IMR-90 (cell line): Measurements from ENCODE around the gene TRAF3IP1. TPM values are rescaled to one million over a fixed set of nuclear protein-coding genes. Genes with fewer than 3 reads are reported as not detected.
"Not testable (repeated sequence)": the region's sequence is repeated elsewhere in the genome, so short reads cannot be mapped to it uniquely, and the experiment has no call there.

Experiments used
- ATAC-seq: fragments of 200-7000 bp; cut with Tn5 transposase; 2 replicates; pipeline ENCODE4 v1.9.1; 2020; ENCODE audit warnings: low read depth, mild to moderate bottlenecking, moderate library complexity
- BruUV-seq: library from RNA; stranded (reverse); fragments of 400-500 nt; replicated peaks from 2 replicates; lab custom pipeline; 2021; lab: Mats Ljungman, UMichigan
- CTCF ChIA-PET: fragments of 300-600 bp; formaldehyde crosslinking; extraction: SDS; loops from one replicate; lab custom pipeline; 2021; ENCODE audit warnings: antibody characterized with exemption; lab: Yijun Ruan, JAX
- POLR2A ChIA-PET: fragments of 300-600 bp; sonication (Branson Sonifier 250); formaldehyde crosslinking; loops from one replicate; lab custom pipeline; 2022; ENCODE audit warnings: antibody characterized with exemption; ENCODE audit not compliant: unreplicated experiment; lab: Charles Lee
- DNase-seq: peaks from one replicate; pipeline ENCODE4 v3.0.0; 2013
- H2AFZ ChIP-seq: replicated peaks from 2 replicates; pipeline ENCODE3; 2013; ENCODE audit warnings: low read length, mild to moderate bottlenecking; ENCODE audit not compliant: poor library complexity
- H2AK5ac ChIP-seq: 2 replicates; pipeline ENCODE4 v1.6.1; 2013; ENCODE audit warnings: low read depth, low read length, inconsistent platforms
- H2AK9ac ChIP-seq: replicated peaks from 2 replicates; pipeline ENCODE3; 2013; ENCODE audit warnings: mild to moderate bottlenecking, low read depth, low read length, moderate library complexity; ENCODE audit not compliant: poor library complexity
- H2BK120ac ChIP-seq: 2 replicates; pipeline ENCODE4 v1.6.1; 2013; ENCODE audit warnings: low read depth, low read length, inconsistent platforms
- H2BK15ac ChIP-seq: 3 replicates; pipeline ENCODE4 v1.6.1; 2013; ENCODE audit warnings: low read depth, low read length, inconsistent platforms
- H2BK20ac ChIP-seq: 2 replicates; pipeline ENCODE4 v1.6.1; 2013; ENCODE audit warnings: low read depth, mild to moderate bottlenecking, inconsistent platforms, low read length, moderate library complexity
- H2BK5ac ChIP-seq: 2 replicates; pipeline ENCODE4 v1.6.1; 2013; ENCODE audit warnings: mild to moderate bottlenecking, low read depth, low read length, inconsistent platforms; ENCODE audit not compliant: poor library complexity, severe bottlenecking
- H3K14ac ChIP-seq: replicated peaks from 2 replicates; pipeline ENCODE4 v1.6.1; 2013; ENCODE audit warnings: low read depth, low read length, inconsistent platforms
- H3K18ac ChIP-seq: 2 replicates; pipeline ENCODE4 v1.6.1; 2013; ENCODE audit warnings: low read depth, low read length, control low read depth
- H3K23ac ChIP-seq: 2 replicates; pipeline ENCODE4 v1.6.1; 2013; ENCODE audit warnings: low read depth, low read length, inconsistent platforms
- H3K27ac ChIP-seq: 2 replicates; pipeline ENCODE4 v1.5.1; 2013; ENCODE audit warnings: mild to moderate bottlenecking, control low read depth, low read length; ENCODE audit not compliant: insufficient read depth
- H3K27me3 ChIP-seq: 2 replicates; pipeline ENCODE4 v1.6.1; 2013; ENCODE audit warnings: low read length; ENCODE audit not compliant: control insufficient read depth, insufficient read depth
- H3K36me3 ChIP-seq: 2 replicates; pipeline ENCODE4 v1.6.1; 2013; ENCODE audit warnings: low read length, mixed read lengths; ENCODE audit not compliant: control insufficient read depth, insufficient read depth
- H3K4ac ChIP-seq: 2 replicates; pipeline ENCODE4 v1.6.1; 2013; ENCODE audit warnings: low read depth, low read length, inconsistent platforms
- H3K4me1 ChIP-seq: 2 replicates; pipeline ENCODE4 v1.6.1; 2013; ENCODE audit warnings: low read length, mixed read lengths; ENCODE audit not compliant: control insufficient read depth, insufficient read depth
- H3K4me2 ChIP-seq: 2 replicates; pipeline ENCODE4 v1.6.1; 2013; ENCODE audit warnings: low read depth, mild to moderate bottlenecking, control low read depth, low read length, moderate library complexity
- H3K4me3 ChIP-seq: 2 replicates; pipeline ENCODE4 v1.5.1; 2013; ENCODE audit warnings: low read depth, mild to moderate bottlenecking, control low read depth, low read length, moderate library complexity; ENCODE audit not compliant: insufficient read depth
- H3K56ac ChIP-seq: 2 replicates; pipeline ENCODE4 v1.6.1; 2013; ENCODE audit warnings: low read length, inconsistent platforms; ENCODE audit not compliant: insufficient read depth; ENCODE audit errors: extremely low read depth
- H3K79me1 ChIP-seq, 2 experiments: 2 replicates each; pipeline ENCODE4 v1.6.1; 2013; ENCODE audit warnings: low read length in 2 of 2, inconsistent platforms in 1 of 2, low read depth in 1 of 2
- H3K9ac ChIP-seq: 2 replicates; pipeline ENCODE4 v1.6.1; 2013; ENCODE audit warnings: low read depth, low read length, control low read depth
- H3K9me1 ChIP-seq: 2 replicates; pipeline ENCODE4 v1.6.1; 2013; ENCODE audit warnings: low read length, inconsistent platforms; ENCODE audit not compliant: insufficient read depth
- H3K9me3 ChIP-seq: 2 replicates; pipeline ENCODE4 v1.6.1; 2013; ENCODE audit warnings: low read length; ENCODE audit not compliant: control insufficient read depth, insufficient read depth
- H4K20me1 ChIP-seq: 2 replicates; pipeline ENCODE4 v1.6.1; 2013; ENCODE audit warnings: low read length, inconsistent platforms; ENCODE audit not compliant: insufficient read depth
- H4K5ac ChIP-seq: 2 replicates; pipeline ENCODE4 v1.6.1; 2013; ENCODE audit warnings: mild to moderate bottlenecking, low read depth, low read length, control low read depth
- H4K8ac ChIP-seq, 2 experiments: 2 replicates each; pipeline ENCODE4 v1.6.1; 2013; ENCODE audit warnings: low read depth in 2 of 2, low read length in 2 of 2, control low read depth in 1 of 2, inconsistent platforms in 1 of 2
- H4K91ac ChIP-seq: 2 replicates; pipeline ENCODE4 v1.6.1; 2013; ENCODE audit warnings: low read depth, low read length, inconsistent platforms; ENCODE audit not compliant: insufficient read depth
- WGBS, 2 experiments: methylation state at CpG; one replicate each; pipeline versions ENCODE4 v1.1.5 to v1.1.7; 2013; ENCODE audit warnings: missing lambda C conversion rate in 2 of 2; ENCODE audit not compliant: insufficient read length in 1 of 2; ENCODE audit errors: extremely low coverage in 2 of 2; 5-methylcytosine and 5-hydroxymethylcytosine counted together
- dilution Hi-C: fragments of 300-500 bp; cut with HindIII; formaldehyde crosslinking; loops from one replicate; pipeline ENCODE4 v1.14.3; 2018; ENCODE audit warnings: low sequenced_read_pairs; ENCODE audit not compliant: unreplicated experiment
- in situ Hi-C: fragments of 300-500 bp; cut with MboI; formaldehyde crosslinking; loops from 3 replicates; pipeline ENCODE4 v1.14.3; 2019; ENCODE audit warnings: low sequenced_read_pairs, inconsistent platforms, mixed read lengths
- intact Hi-C: fragments of 100-400 bp; cut with micrococcal nuclease; formaldehyde crosslinking; loops from 2 replicates; pipeline ENCODE4 v1.10.0; 2022
- polyA plus RNA-seq, 3 experiments: library from polyadenylated mRNA; depleted of rRNA; stranded (reverse); fragments of >200 nt; gene quantifications; 2 replicates each; pipeline ENCODE4 v1.2.3, GENCODE V29; 2012; ENCODE audit warnings: low replicate concordance in 1 of 3
- total RNA-seq: library from RNA; depleted of rRNA; stranded (reverse); fragments of >200 nt; gene quantifications from 2 replicates; pipeline ENCODE4 v1.2.3, GENCODE V29; 2012

Gene TRAF3IP1
- total and polyA plus RNA-seq, 2 of the 4 experiments (the other 2 are of a cell fraction): 5.9 to 8.3 TPM

DNA sequence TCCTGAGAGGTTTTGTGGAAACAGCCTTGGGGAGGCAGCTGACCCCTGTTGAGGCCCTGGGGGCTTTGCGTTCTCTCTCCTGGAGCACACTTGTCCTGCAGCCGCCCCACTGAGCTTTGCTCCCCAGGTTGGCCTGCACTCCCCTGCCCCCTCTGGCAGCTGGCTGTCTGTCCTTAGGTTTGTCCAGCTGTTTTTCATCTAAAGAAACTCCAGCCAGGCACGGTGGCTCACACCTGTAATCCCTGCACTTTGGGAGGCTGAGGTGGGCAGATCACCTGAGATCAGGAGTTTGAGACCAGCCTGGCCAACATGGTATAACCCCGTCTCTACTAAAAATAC, 84.9 kb downstream of the TRAF3IP1 start:
- H3K9me1 ChIP-seq, intact Hi-C loops, H2BK120ac ChIP-seq, H3K9ac ChIP-seq, H4K5ac ChIP-seq, H4K20me1 ChIP-seq, dilution Hi-C loops, H3K79me1 ChIP-seq, H3K9me3 ChIP-seq, H2AFZ ChIP-seq, H2BK5ac ChIP-seq, DNase-seq, H3K36me3 ChIP-seq, H3K14ac ChIP-seq, H3K27me3 ChIP-seq, BruUV-seq, CTCF ChIA-PET, H3K4me1 ChIP-seq, H2BK20ac ChIP-seq, H3K4me3 ChIP-seq, H4K8ac ChIP-seq, H2AK9ac ChIP-seq, H3K56ac ChIP-seq, ATAC-seq, H2AK5ac ChIP-seq, H3K4me2 ChIP-seq, H3K4ac ChIP-seq, H4K91ac ChIP-seq, H2BK15ac ChIP-seq, H3K23ac ChIP-seq, H3K18ac ChIP-seq, in situ Hi-C loops, H3K27ac ChIP-seq: not testable (repeated sequence)
- 100% methylated on average over 2 of the region's 4 CpGs; no CpG with 5 or more reads in 1 of the 2 experiments for WGBS, 2 experiments
- POLR2A ChIA-PET: interaction anchor here (0.5 kb wide), 1 partner anchor 23 kb away, joined by 4 read pairs; no protein-coding TSS in a partner anchor
